ENCODE results near the gene RHBDD2. TPM values are rescaled to one million over a fixed set of nuclear protein-coding genes. Genes with fewer than 3 reads are reported as not detected.
"Not testable (repeated sequence)": the region's sequence is repeated elsewhere in the genome, so short reads cannot be mapped to it uniquely, and the experiment has no call there.

The RHBDD2 gene
- total RNA-seq, 1 donor = 28.7 TPM

DNA sequence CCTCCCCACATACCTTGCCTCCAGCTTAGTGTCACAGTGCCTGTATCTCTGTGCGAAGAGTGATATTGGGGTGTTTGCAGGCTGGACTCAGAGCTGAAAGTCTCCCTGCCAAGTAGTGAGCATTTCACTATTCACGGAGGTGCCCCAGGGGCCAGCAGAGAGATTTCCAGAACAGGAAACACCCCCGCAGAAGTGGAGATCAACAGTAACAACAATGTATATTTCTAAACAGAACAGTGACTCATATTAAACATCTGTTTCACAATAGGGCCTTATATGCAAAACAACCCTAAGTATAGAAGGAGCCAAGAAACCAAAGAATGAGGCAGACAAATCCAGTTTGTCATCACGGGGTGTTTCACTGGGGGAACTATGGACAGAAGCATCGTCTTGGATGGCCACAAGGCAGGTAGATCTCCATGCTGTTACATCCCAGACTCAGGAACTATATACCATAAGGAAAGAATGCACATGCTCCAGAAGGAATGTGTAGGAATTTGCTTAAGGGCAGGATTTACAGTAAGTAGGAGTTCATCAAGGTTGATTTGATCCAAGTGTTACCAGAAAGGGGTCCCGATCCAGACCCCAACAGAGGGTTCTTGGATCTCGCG lies 35.9 kb upstream of the RHBDD2 start:
- DNase-seq (ENCODE audit: low read depth) = peak; percentile 87
- TF ChIP-seq, protein P1, sequence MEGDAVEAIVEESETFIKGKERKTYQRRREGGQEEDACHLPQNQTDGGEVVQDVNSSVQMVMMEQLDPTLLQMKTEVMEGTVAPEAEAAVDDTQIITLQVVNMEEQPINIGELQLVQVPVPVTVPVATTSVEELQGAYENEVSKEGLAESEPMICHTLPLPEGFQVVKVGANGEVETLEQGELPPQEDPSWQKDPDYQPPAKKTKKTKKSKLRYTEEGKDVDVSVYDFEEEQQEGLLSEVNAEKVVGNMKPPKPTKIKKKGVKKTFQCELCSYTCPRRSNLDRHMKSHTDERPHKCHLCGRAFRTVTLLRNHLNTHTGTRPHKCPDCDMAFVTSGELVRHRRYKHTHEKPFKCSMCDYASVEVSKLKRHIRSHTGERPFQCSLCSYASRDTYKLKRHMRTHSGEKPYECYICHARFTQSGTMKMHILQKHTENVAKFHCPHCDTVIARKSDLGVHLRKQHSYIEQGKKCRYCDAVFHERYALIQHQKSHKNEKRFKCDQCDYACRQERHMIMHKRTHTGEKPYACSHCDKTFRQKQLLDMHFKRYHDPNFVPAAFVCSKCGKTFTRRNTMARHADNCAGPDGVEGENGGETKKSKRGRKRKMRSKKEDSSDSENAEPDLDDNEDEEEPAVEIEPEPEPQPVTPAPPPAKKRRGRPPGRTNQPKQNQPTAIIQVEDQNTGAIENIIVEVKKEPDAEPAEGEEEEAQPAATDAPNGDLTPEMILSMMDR (IDR thresholded peaks at IDR 0.05; ENCODE audit: insufficient read depth, low read length) = no peak
- no peak overlapping the region for H3K4me3 ChIP-seq (ENCODE audit: low read depth, low read length)

DNA sequence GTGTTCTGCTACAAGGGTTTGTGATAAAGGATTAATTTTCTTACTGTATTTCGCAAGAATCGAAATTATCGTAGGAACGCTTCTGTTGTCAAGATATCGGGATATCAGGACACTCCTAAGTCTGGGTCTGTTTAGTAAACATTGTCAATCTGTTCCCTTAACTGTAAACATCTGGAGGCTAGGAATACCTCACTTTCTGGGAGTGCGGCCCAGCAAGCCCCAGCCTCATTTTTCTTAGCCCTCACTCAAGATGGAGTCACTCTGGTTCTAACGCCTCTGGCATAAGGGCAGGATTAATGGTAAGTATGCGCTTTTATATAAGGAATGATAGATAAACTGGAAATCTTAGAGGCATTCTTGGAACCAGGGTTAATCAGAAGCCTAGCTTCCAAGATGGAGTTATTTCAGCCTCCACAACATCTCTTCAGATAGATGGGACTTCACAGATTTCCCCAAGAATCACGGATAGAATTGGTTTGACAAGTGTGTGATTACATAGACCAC lies 35.2 kb upstream of the RHBDD2 start:
- no peak overlapping the region for H3K4me3 ChIP-seq (ENCODE audit: low read depth, low read length)
- TF ChIP-seq, protein P1 (IDR thresholded peaks at IDR 0.05; ENCODE audit: insufficient read depth, low read length) = no peak
- no peak for DNase-seq (ENCODE audit: low read depth)

DNA sequence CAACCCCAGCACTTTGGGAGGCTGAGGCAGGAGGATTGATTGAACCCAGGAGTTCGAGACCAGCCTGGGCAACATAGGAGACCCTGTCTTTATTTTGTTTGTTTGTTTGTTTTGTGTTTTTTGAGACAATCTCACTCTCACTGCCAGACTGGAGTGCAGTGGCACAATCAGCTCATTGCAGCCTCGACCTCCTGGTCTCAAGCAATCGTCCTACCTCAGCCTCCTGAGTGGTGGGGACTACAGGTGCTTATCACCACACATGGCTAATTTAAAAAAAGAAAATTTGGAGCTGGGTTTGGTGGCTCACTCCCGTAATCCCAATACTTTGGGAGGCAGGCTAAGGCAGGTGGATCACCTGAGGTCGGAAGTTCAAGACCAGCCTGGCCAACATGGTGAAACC lies 34.7 kb upstream of the RHBDD2 start:
- no peak overlapping the region for H3K4me3 ChIP-seq (ENCODE audit: low read depth, low read length)
- no peak for DNase-seq (ENCODE audit: low read depth)
- TF ChIP-seq, protein P1 (IDR thresholded peaks at IDR 0.05; ENCODE audit: insufficient read depth, low read length) = no peak

DNA sequence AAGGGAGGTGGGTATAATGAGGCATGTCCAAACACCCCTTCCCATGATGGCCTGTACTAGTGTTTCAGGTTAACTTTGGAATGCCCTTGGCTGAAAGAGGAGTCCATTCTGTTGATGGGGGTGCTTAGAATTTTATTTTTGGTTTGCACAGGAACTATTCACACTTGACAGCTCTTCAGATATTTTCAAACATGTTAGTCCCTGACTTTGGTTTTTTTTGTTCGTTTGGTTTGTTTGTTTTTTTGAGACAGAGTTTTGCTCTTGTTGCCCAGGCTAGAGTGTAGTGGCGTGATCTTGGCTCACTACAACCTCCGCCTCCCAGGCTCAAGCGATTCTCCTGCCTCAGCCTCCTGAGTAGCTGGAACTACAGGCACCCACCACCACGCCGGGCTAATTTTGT lies 33.7 kb upstream of the RHBDD2 start:
- not testable (repeated sequence) for DNase-seq (ENCODE audit: low read depth)

DNA sequence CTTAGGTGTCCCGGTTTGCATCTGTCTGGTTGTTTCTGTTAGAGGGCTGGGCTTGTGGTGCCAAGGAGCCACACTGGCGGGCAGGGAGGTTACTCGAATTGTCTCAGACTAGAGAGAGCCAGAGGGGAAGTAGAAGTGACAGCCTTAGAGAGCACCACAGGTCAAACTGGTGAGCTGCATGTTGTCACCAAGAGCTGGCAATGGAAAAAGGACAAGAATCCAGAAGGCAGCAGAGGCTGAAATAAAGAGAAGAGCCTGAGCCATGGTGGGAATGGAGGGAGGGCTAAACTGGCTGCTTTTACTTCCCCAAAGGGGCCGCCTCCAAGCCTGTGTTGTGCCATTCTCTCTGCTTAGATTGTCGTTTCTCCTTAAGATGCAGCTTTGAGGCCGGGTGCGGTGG lies 31.1 kb upstream of the RHBDD2 start:
- no peak for DNase-seq (ENCODE audit: low read depth)
- H3K4me3 ChIP-seq (ENCODE audit: low read depth, low read length) = no peak overlapping the region
- TF ChIP-seq, protein P1 (IDR thresholded peaks at IDR 0.05; ENCODE audit: insufficient read depth, low read length) = no peak

More for the DNA sequence above, 33.7 kb upstream of the RHBDD2 start:
- H3K4me3 ChIP-seq (ENCODE audit: low read depth, low read length) = not testable (repeated sequence)

DNA sequence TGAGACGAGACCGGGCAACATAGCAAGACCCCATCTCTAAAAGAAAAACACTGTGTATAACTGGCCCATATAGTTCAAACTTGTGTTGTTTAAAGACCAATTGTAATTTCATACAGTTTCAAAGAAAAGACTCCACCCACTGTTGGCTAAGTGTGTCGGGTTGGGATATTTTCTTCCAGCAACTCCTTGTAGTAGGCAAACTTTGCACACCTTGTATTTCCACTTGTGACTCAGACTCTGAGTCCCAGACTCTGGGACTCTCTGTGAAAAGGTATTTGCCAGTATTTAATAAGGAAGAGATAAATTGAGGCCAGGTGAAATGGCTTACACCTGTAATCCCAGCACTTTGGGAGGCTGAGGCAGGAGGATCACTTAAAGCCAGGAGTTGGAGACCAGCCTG lies 29.3 kb upstream of the RHBDD2 start:
- TF ChIP-seq, protein P1 (IDR thresholded peaks at IDR 0.05; ENCODE audit: insufficient read depth, low read length) = no peak
- H3K4me3 ChIP-seq (ENCODE audit: low read depth, low read length) = no peak overlapping the region
- DNase-seq (ENCODE audit: low read depth) = no peak

DNA sequence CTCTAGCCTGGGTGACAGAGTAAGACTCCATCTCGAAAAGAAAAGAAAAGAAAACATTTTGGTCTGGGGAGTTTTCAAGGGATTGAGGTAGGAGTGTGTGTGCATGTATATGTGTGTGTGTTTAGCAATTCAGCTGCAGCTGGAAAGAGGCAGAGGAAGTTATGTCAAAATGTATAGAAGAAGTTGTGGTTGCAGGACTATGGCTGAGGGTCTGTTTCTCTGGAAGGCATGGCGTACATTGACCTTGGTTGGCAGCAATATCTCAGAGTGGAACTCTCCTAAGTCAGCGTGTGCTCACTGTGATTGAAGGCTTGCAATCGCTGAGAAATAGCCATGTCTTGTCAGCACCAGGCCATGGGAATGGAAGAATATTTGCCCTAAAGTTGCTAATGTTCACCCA lies 28.6 kb upstream of the RHBDD2 start:
- TF ChIP-seq, protein P1 (IDR thresholded peaks at IDR 0.05; ENCODE audit: insufficient read depth, low read length) = no peak
- no peak overlapping the region for H3K4me3 ChIP-seq (ENCODE audit: low read depth, low read length)
- no peak for DNase-seq (ENCODE audit: low read depth)

Measured in fibroblast of the aortic adventitia (primary cell).